ENCODE measurements around the gene MAFG. TPM values are rescaled to one million over a fixed set of nuclear protein-coding genes. Genes with fewer than 3 reads are reported as not detected.
A peak's percentile ranks its signal among the peaks of the same experiment; 100 is the strongest.

MAFG gene
- total and polyA plus RNA-seq, 2 of the 13 experiments (the other 11 are each of a cell fraction or from before 2014, with no cell fraction given): 14.5 to 20.0 TPM

- 0 out of 2 replicates have a peak, but pooled peaks have one; percentile 6 for TF ChIP-seq ZNF609 (CRISPR knock-in tag; IDR thresholded peaks at IDR 0.05; ENCODE audit: borderline replicate concordance)
- TF ChIP-seq PHF5A (CRISPR knock-in tag; IDR thresholded peaks at IDR 0.05; ENCODE audit: low read depth, unreplicated experiment): no peak
- TF ChIP-seq ZNF572 (CRISPR knock-in tag; IDR thresholded peaks at IDR 0.05): peak; percentile 75
- no peak for TF ChIP-seq SKI (IDR thresholded peaks at IDR 0.05; ENCODE audit: partially characterized antibody)
- TF ChIP-seq EP300 (IDR thresholded peaks at IDR 0.05; ENCODE audit: low read depth in 2 of 2, low read length in 2 of 2): no peak
- TF ChIP-seq EP300 (CRISPR knock-in tag; IDR thresholded peaks at IDR 0.05; ENCODE audit: borderline replicate concordance): 0 out of 2 replicates have a peak, but pooled peaks have one; percentile 29
- TF ChIP-seq ZNF224 (CRISPR knock-in tag; IDR thresholded peaks at IDR 0.05): peak; percentile 61; the same call in 1 of the 2 replicates
- no peak for TF ChIP-seq NR3C1 (CRISPR knock-in tag; IDR thresholded peaks at IDR 0.05)
- no peak for TF ChIP-seq CC2D1A (CRISPR knock-in tag; IDR thresholded peaks at IDR 0.05)
- no peak for TF ChIP-seq CREB1 (IDR thresholded peaks at IDR 0.05)
- TF ChIP-seq CREB1 (CRISPR knock-in tag; IDR thresholded peaks at IDR 0.05): no peak
- TF ChIP-seq PATZ1 (CRISPR knock-in tag; IDR thresholded peaks at IDR 0.05): peak; percentile 80
- TF ChIP-seq FOSL1 (CRISPR knock-in tag; IDR thresholded peaks at IDR 0.05; ENCODE audit: borderline replicate concordance): 0 out of 2 replicates have a peak, but pooled peaks have one; percentile 16
- TF ChIP-seq EZH2 (conservative IDR thresholded peaks at IDR 0.05; ENCODE audit: low read depth, low read length): no peak
- no peak for TF ChIP-seq CENPX (CRISPR knock-in tag; IDR thresholded peaks at IDR 0.05)
- no peak for TF ChIP-seq NFYB (CRISPR knock-in tag; IDR thresholded peaks at IDR 0.05)
- TF ChIP-seq CBX1 (IDR thresholded peaks at IDR 0.05; ENCODE audit: low read depth): no peak
- TF ChIP-seq ZNF597 (CRISPR knock-in tag; IDR thresholded peaks at IDR 0.05): 0 out of 2 replicates have a peak, but pooled peaks have one; percentile 25
- TF ChIP-seq ZFP91 (CRISPR knock-in tag; IDR thresholded peaks at IDR 0.05; ENCODE audit: borderline replicate concordance): peak; percentile 74; the same call in 1 of the 2 replicates
- TF ChIP-seq ZNF235 (CRISPR knock-in tag; IDR thresholded peaks at IDR 0.05; ENCODE audit: borderline replicate concordance): no peak
These were observed 24.7 kb downstream of the MAFG start (continued) for GRCh38 chr17:81902653-81903414.

Measured in HepG2 (cell line).